OCI-LY3 (cell line): ENCODE results near the gene ZNF234.
"Not testable (repeated sequence)": the region's sequence is repeated elsewhere in the genome, so short reads cannot be mapped to it uniquely, and the experiment has no call there.

Source experiments
- H2AFZ ChIP-seq: fragments of 200-600, 300-600 bp; shearing (Covaris generic); 2 replicates; pipeline ENCODE4 v1.6.0; 2014; ENCODE audit warnings: antibody characterized with exemption, low read depth, low read length
- H3K27ac ChIP-seq: fragments of 200-600, 300-600 bp; sonication (generic); 2 replicates; pipeline ENCODE4 v1.5.1; 2014; ENCODE audit warnings: mild to moderate bottlenecking, low read length, moderate library complexity, mixed read lengths
- H3K27me3 ChIP-seq: fragments of 200-600, 300-600 bp; sonication (generic); 2 replicates; pipeline ENCODE4 v1.6.1; 2014; ENCODE audit warnings: low read depth, low read length, mixed read lengths
- H3K36me3 ChIP-seq: fragments of 200-600, 300-600 bp; sonication (generic); replicated peaks from 2 replicates; pipeline ENCODE3; 2014; ENCODE audit warnings: low read depth, low read length, mixed read lengths
- H3K4me1 ChIP-seq: fragments of 300-600, 200-600 bp; sonication (generic); 2 replicates; pipeline ENCODE4 v1.6.1; 2014; ENCODE audit warnings: low read length, mixed read lengths
- H3K4me2 ChIP-seq: fragments of 200-600, 300-600 bp; sonication (generic); 2 replicates; pipeline ENCODE4 v1.6.1; 2014; ENCODE audit warnings: low read length, mixed read lengths
- H3K4me3 ChIP-seq: fragments of 300-600, 200-600 bp; sonication (generic); 2 replicates; pipeline ENCODE4 v1.5.1; 2014; ENCODE audit warnings: antibody characterized with exemption, mild to moderate bottlenecking, low read length, moderate library complexity
- H3K79me2 ChIP-seq: fragments of 300-600, 200-600 bp; shearing (Covaris generic); 2 replicates; pipeline ENCODE4 v1.6.1; 2014; ENCODE audit warnings: mild to moderate bottlenecking, low read length, mixed read lengths
- H3K9ac ChIP-seq: fragments of 300-600, 200-600 bp; shearing (Covaris generic); 2 replicates; pipeline ENCODE4 v1.6.0; 2014; ENCODE audit warnings: mild to moderate bottlenecking, low read length, moderate library complexity
- H3K9me3 ChIP-seq: fragments of 200-600, 300-600 bp; shearing (Covaris generic); 2 replicates; pipeline ENCODE4 v1.6.1; 2014; ENCODE audit warnings: low read length, mixed read lengths; ENCODE audit not compliant: insufficient read depth
- H4K20me1 ChIP-seq: fragments of 200-600, 300-600 bp; sonication (generic); 2 replicates; pipeline ENCODE4 v1.6.1; 2016; ENCODE audit warnings: low read length, mixed read lengths; ENCODE audit not compliant: insufficient read depth
- CTCF ChIP-seq: fragments of 200-600, 300-600 bp; sonication (generic); IDR thresholded peaks from 2 replicates; pipeline ENCODE4 v1.5.1; 2014; ENCODE audit warnings: antibody characterized with exemption, low read length, low read depth
- EZH2phosphoT487 ChIP-seq: fragments of 200-600 bp; shearing (Covaris generic); IDR thresholded peaks from 2 replicates; pipeline ENCODE4 v1.6.1; 2018; ENCODE audit warnings: antibody characterized with exemption, mixed run types, low read depth

Gene ZNF234

GRCh38 chr19:44163789-44164188 lies 22.4 kb downstream of the ZNF234 start:
- H2AFZ ChIP-seq: no peak overlapping the region

GRCh38 chr19:44164327-44164672 lies 22.9 kb downstream of the ZNF234 start:
- Histone ChIP-seq H4K20me1 (no peaks in the 10 kb centered on the region), H3K4me3 (peak overlapping the region; percentile 84), H3K4me2 (peak overlapping the region; percentile 90), H3K4me1 (peaks cover 7% of the 10 kb centered on the region), H3K9me3 (peaks cover 15% of the 10 kb centered on the region; the same call in 1 of the 2 replicates), H3K9ac (peak overlapping the region; percentile 78), H2AFZ (peak overlapping the region; percentile 93), H3K79me2 (peaks cover 12% of the 10 kb centered on the region; the same call in 1 of the 2 replicates), H3K36me3 (peaks cover 32% of the 10 kb centered on the region), H3K27ac (0 out of 2 replicates have a peak overlapping the region, but pooled peaks have one; percentile 10), H3K27me3 (no peaks in the 10 kb centered on the region)
- no peak for TF ChIP-seq EZH2phosphoT487
- no peak for TF ChIP-seq CTCF

More at GRCh38 chr19:44163789-44164188, 22.4 kb downstream of the ZNF234 start:
- no peaks in the 10 kb centered on the region for H4K20me1 ChIP-seq
- H3K9me3 ChIP-seq: peaks cover 15% of the 10 kb centered on the region; the same call in 1 of the 2 replicates
- peaks cover 7% of the 10 kb centered on the region for H3K4me1 ChIP-seq
- no peak overlapping the region for H3K9ac ChIP-seq
- no peak overlapping the region for H3K4me3 ChIP-seq
- TF ChIP-seq EZH2phosphoT487: no peak
- peaks cover 12% of the 10 kb centered on the region; the same call in 1 of the 2 replicates for H3K79me2 ChIP-seq
- H3K4me2 ChIP-seq: no peak overlapping the region
- no peaks in the 10 kb centered on the region for H3K27me3 ChIP-seq
- H3K36me3 ChIP-seq: peaks cover 29% of the 10 kb centered on the region
- H3K27ac ChIP-seq: no peak overlapping the region

GRCh38 chr19:44164673-44165512 lies 23.5 kb downstream of the ZNF234 start, which contains the start of gene ZNF226:
ZNF226 (plus strand) TSS chr19:44165100; CDS start chr19:44170081, 4,981 bp downstream.
- Histone ChIP-seq H3K4me3 (peak within 1 kb of the TSS; percentile 84), H3K36me3 (peaks cover 38% of the 10 kb centered on the region), H3K4me2 (peak within 1 kb of the TSS; percentile 90), H3K79me2 (peaks cover 12% of the 10 kb centered on the region; the same call in 1 of the 2 replicates), H3K9ac (peak within 1 kb of the TSS; percentile 78), H3K27ac (peak within 1 kb of the TSS; percentile 42), H3K4me1 (peaks cover 7% of the 10 kb centered on the region), H3K9me3 (peaks cover 15% of the 10 kb centered on the region; the same call in 1 of the 2 replicates), H3K27me3 (no peaks in the 10 kb centered on the region), H4K20me1 (no peaks in the 10 kb centered on the region), H2AFZ (peak within 1 kb of the TSS; percentile 93)
- no peak for TF ChIP-seq EZH2phosphoT487
- TF ChIP-seq CTCF: no peak

- H3K9me3 ChIP-seq: peaks cover 25% of the 10 kb centered on the region; the same call in 1 of the 2 replicates
- H3K27ac ChIP-seq, H2AFZ ChIP-seq, H3K4me2 ChIP-seq, H3K79me2 ChIP-seq, H3K27me3 ChIP-seq, H3K9ac ChIP-seq, H4K20me1 ChIP-seq, H3K4me3 ChIP-seq, H3K4me1 ChIP-seq: not testable (repeated sequence)
- peaks cover 88% of the 10 kb centered on the region for H3K36me3 ChIP-seq
These were observed 29.3 kb downstream of the ZNF234 start for GRCh38 chr19:44170660-44171059.

- no peaks in the 10 kb centered on the region for H3K27me3 ChIP-seq
- H3K9me3 ChIP-seq: peaks cover 34% of the 10 kb centered on the region
- no peak overlapping the region for H3K4me3 ChIP-seq
- TF ChIP-seq CTCF (no peak), EZH2phosphoT487 (no peak)
- H3K27ac ChIP-seq: no peak overlapping the region
- no peak overlapping the region for H3K4me2 ChIP-seq
- no peaks in the 10 kb centered on the region for H3K79me2 ChIP-seq
- H3K36me3 ChIP-seq: peaks cover 68% of the 10 kb centered on the region
- no peak overlapping the region for H3K9ac ChIP-seq
- no peaks in the 10 kb centered on the region for H4K20me1 ChIP-seq
- H2AFZ ChIP-seq: no peak overlapping the region
- no peaks in the 10 kb centered on the region for H3K4me1 ChIP-seq
These were observed 35.2 kb downstream of the ZNF234 start for GRCh38 chr19:44176590-44176989.
